HepG2 (cell line): Measurements from ENCODE around the gene FAM171A2. TPM values are rescaled to one million over a fixed set of nuclear protein-coding genes. Genes with fewer than 3 reads are reported as not detected.

ENCODE experiments used
- GABPB1 ChIP-seq: IDR thresholded peaks from 2 replicates; pipeline ENCODE4 v1.6.1; 2016; ENCODE audit warnings: mild to moderate bottlenecking, missing genetic modification reagents, moderate library complexity, missing compliant biosample characterization
- NFIC ChIP-seq: IDR thresholded peaks from 2 replicates; pipeline ENCODE4 v1.6.1; 2012; ENCODE audit warnings: mild to moderate bottlenecking, low read length, inconsistent platforms
- NR2F2 ChIP-seq: IDR thresholded peaks from 2 replicates; pipeline ENCODE4 v1.6.1; 2012; ENCODE audit warnings: low read depth, inconsistent platforms, borderline replicate concordance
- TCF7L2 ChIP-seq: IDR thresholded peaks from 2 replicates; pipeline ENCODE4 v1.6.1; 2011; ENCODE audit warnings: mild to moderate bottlenecking, low read depth, low read length, moderate library complexity
- ZNF30 ChIP-seq: sonication (generic); formaldehyde crosslinking; IDR thresholded peaks from 2 replicates; pipeline ENCODE4 v1.5.0; 2020; ENCODE audit warnings: mild to moderate bottlenecking, missing genetic modification reagents
- ZNF598 ChIP-seq: sonication (generic); formaldehyde crosslinking; IDR thresholded peaks from 2 replicates; pipeline ENCODE4 v1.5.1; 2020; ENCODE audit warnings: mild to moderate bottlenecking, missing genetic modification reagents, borderline replicate concordance
- ZNF646 ChIP-seq: sonication (generic); formaldehyde crosslinking; IDR thresholded peaks from 2 replicates; pipeline ENCODE4 v1.9.0; 2021; ENCODE audit warnings: mild to moderate bottlenecking, missing genetic modification reagents
- polyA plus RNA-seq, 8 experiments: library from polyadenylated mRNA; depleted of rRNA in 3 of 8; stranded (reverse) in 7 of 8; unstranded in 1 of 8; fragments of >200 nt; fragmentation: Illumina TruSeq in 4 of 8; extraction: Trizol in 4 of 8; gene quantifications; 2 replicates each; pipeline versions ENCODE4 v1.2.1 to v1.2.3, GENCODE V29; 2011 to 2016; ENCODE audit warnings: low read depth in 4 of 8, missing spikeins in 1 of 8, mixed read lengths in 1 of 8; ENCODE audit not compliant: insufficient read depth in 1 of 8
- total RNA-seq, 5 experiments: library from RNA; depleted of rRNA; stranded (reverse); fragments of >200 nt; fragmentation: Illumina TruSeq; extraction: Trizol; gene quantifications; 2 replicates each; pipeline ENCODE4 v1.2.3, GENCODE V29; 2016; ENCODE audit warnings: low read depth in 1 of 5
- TF ChIP-seq, protein P1 (sequence below): sonication (generic); formaldehyde crosslinking; IDR thresholded peaks from 2 replicates; pipeline ENCODE4 v1.5.0; 2020; ENCODE audit warnings: mild to moderate bottlenecking, missing genetic modification reagents, borderline replicate concordance

Gene FAM171A2
- total and polyA plus RNA-seq, 2 of the 13 experiments (the other 11 are each of a cell fraction or from before 2014, with no cell fraction given): 1.8 to 3.6 TPM

DNA sequence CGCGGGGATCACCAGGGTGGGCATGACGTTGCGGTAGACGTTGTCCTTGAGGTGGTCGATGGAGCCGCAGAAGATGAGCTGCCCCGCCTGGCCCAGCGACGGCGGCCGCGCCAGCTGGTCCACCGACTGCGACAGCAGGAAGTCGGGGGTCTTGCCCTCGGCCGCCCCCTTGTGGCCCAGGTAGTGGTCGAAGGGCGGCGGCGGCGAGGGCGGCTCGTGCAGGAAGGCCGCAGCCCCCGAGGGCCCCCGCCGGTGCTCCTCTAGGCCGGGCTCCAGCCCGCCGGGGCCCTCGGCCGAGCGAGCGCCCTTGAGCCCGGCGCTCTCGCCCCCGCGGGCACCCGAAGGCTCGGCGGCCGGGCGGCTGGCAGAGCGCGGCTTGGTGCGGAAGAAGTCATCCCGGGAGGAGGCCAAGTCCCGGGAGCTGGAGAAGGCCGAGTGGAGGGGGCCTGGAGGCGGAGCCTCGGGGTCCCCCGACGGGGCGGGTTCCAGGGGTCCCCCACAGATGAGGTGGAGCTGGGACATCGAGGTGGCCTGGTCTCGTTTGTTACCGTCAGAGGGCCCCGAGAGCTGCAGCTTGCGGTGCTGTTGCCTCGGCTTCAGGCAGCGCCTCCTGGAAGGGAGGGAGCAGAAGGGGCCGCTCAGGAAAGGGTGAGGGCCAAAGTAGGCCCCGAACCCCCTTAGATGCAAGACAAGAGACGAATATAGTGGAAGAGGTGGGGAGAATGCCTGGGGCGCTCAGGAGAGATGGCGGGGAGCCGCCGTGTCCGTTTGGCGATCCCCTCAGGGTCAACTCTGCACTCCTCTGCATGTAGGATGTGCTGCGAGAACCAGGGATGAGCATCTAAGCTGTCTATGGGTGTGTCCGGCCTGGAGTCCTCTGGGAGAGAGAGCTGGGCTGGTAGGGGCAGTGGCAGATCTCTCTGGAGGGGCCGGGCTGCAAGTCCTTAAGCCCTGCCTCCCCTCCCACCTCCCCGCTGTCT is 8.8 kb downstream of the FAM171A2 start (continued):
- TF ChIP-seq ZNF646: no peak
- TF ChIP-seq NFIC: no peak
- TF ChIP-seq, protein P1, sequence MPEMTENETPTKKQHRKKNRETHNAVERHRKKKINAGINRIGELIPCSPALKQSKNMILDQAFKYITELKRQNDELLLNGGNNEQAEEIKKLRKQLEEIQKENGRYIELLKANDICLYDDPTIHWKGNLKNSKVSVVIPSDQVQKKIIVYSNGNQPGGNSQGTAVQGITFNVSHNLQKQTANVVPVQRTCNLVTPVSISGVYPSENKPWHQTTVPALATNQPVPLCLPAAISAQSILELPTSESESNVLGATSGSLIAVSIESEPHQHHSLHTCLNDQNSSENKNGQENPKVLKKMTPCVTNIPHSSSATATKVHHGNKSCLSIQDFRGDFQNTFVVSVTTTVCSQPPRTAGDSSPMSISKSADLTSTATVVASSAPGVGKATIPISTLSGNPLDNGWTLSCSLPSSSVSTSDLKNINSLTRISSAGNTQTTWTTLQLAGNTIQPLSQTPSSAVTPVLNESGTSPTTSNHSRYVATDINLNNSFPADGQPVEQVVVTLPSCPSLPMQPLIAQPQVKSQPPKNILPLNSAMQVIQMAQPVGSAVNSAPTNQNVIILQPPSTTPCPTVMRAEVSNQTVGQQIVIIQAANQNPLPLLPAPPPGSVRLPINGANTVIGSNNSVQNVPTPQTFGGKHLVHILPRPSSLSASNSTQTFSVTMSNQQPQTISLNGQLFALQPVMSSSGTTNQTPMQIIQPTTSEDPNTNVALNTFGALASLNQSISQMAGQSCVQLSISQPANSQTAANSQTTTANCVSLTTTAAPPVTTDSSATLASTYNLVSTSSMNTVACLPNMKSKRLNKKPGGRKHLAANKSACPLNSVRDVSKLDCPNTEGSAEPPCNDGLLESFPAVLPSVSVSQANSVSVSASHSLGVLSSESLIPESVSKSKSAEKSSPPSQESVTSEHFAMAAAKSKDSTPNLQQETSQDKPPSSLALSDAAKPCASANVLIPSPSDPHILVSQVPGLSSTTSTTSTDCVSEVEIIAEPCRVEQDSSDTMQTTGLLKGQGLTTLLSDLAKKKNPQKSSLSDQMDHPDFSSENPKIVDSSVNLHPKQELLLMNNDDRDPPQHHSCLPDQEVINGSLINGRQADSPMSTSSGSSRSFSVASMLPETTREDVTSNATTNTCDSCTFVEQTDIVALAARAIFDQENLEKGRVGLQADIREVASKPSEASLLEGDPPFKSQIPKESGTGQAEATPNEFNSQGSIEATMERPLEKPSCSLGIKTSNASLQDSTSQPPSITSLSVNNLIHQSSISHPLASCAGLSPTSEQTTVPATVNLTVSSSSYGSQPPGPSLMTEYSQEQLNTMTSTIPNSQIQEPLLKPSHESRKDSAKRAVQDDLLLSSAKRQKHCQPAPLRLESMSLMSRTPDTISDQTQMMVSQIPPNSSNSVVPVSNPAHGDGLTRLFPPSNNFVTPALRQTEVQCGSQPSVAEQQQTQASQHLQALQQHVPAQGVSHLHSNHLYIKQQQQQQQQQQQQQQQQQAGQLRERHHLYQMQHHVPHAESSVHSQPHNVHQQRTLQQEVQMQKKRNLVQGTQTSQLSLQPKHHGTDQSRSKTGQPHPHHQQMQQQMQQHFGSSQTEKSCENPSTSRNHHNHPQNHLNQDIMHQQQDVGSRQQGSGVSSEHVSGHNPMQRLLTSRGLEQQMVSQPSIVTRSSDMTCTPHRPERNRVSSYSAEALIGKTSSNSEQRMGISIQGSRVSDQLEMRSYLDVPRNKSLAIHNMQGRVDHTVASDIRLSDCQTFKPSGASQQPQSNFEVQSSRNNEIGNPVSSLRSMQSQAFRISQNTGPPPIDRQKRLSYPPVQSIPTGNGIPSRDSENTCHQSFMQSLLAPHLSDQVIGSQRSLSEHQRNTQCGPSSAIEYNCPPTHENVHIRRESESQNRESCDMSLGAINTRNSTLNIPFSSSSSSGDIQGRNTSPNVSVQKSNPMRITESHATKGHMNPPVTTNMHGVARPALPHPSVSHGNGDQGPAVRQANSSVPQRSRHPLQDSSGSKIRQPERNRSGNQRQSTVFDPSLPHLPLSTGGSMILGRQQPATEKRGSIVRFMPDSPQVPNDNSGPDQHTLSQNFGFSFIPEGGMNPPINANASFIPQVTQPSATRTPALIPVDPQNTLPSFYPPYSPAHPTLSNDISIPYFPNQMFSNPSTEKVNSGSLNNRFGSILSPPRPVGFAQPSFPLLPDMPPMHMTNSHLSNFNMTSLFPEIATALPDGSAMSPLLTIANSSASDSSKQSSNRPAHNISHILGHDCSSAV: no peak
- no peak for TF ChIP-seq ZNF30 (CRISPR knock-in tag)
- peak; percentile 85 for TF ChIP-seq GABPB1
- TF ChIP-seq TCF7L2: no peak
- no peak for TF ChIP-seq NR2F2
- no peak for TF ChIP-seq ZNF598
